ENCODE results near the gene SLC9A8. TPM values are rescaled to one million over a fixed set of nuclear protein-coding genes. Genes with fewer than 3 reads are reported as not detected.

SLC9A8 gene
- total and polyA plus RNA-seq, 2 of the 8 experiments (the other 6 are each of a cell fraction or from before 2014, with no cell fraction given), result 3.2 to 6.2 TPM

DNA sequence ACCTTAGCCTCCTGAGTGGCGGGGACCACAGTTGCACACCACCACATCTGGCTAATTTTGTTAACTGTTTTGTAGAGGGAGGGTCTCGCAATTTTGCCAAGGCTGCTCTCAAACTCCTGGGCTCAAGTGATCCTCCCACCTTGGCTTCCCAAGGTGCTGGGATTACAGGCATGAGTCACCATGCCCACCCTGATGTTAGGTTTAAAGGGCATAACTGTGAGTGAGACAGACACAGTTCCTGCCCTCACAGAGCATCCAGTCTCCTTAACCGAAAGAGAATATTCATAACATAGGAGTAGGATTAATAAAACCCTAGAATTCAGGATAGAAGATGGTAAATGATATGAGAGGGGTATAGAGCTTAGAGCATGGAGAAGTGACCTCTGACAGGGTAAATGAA, 105.8 kb downstream of the SLC9A8 start:
- 73% methylated on average over 3 of the region's 3 CpGs; no CpG with 5 or more reads in 1 of the 2 experiments for WGBS, 2 experiments (ENCODE audit: extremely low coverage in 1 of 2, insufficient coverage in 1 of 2, insufficient read length in 1 of 2, insufficient replicate concordance in 2 of 2, low coverage in 1 of 2, low lambda C conversion rate in 2 of 2, missing lambda C conversion rate in 1 of 2)
- no peak overlapping the region for H2BK5ac ChIP-seq (ENCODE audit: low read depth, low read length)
- H4K5ac ChIP-seq (ENCODE audit: insufficient read length, low read depth, low read length), result no peak overlapping the region
- peaks cover 8% of the 10 kb centered on the region for H3K23me2 ChIP-seq (ENCODE audit: low read depth, low read length)
- no peaks in the 10 kb centered on the region for H3K9me3 ChIP-seq (ENCODE audit: insufficient read depth in 2 of 2, low read depth in 1 of 2, low read length in 1 of 2)
- CTCF ChIA-PET (ENCODE audit: partially characterized antibody), result interaction anchor here (0.5 to 1.3 kb wide), 5 partner anchors 9 to 73 kb away, joined by 3 to 5 read pairs (median 3); no protein-coding TSS in a partner anchor
- H3K4me2 ChIP-seq (ENCODE audit: insufficient read depth in 1 of 2, low read depth in 2 of 2, low read length in 2 of 2), result no peak overlapping the region
- H4K20me1 ChIP-seq (replicated peaks in 1 of 2; ENCODE audit: control insufficient read depth in 1 of 2, insufficient read depth in 2 of 2, low read length in 2 of 2), result peaks cover 0 to 4% of the 10 kb centered on the region in 2 experiments
- no peak overlapping the region for H3K18ac ChIP-seq (ENCODE audit: extremely low read depth, low read length)
- H2BK20ac ChIP-seq (ENCODE audit: low read length), result no peak overlapping the region
- no peaks in the 10 kb centered on the region for H3K36me3 ChIP-seq (ENCODE audit: control insufficient read depth in 2 of 4, insufficient read depth in 4 of 4, low read length in 3 of 4)
- no peaks in the 10 kb centered on the region for H3K27me3 ChIP-seq (replicated peaks in 1 of 4; ENCODE audit: control insufficient read depth in 3 of 4, extremely low read depth in 1 of 4, insufficient read depth in 3 of 4, low read length in 3 of 4)
- H2BK120ac ChIP-seq (replicated peaks; ENCODE audit: low read depth, low read length), result no peak overlapping the region
- H3K79me1 ChIP-seq (ENCODE audit: low read depth, low read length), result peaks cover 3% of the 10 kb centered on the region
- FAIRE-seq, result no peak
- H2AK5ac ChIP-seq (ENCODE audit: low read depth, low read length), result no peak overlapping the region
- peaks cover 3 to 16% of the 10 kb centered on the region in 2 experiments; a peak in 3 of 4 replicates for H3K79me2 ChIP-seq (ENCODE audit: control insufficient read depth in 1 of 2, insufficient read depth in 2 of 2, low read length in 2 of 2)
- H3K23ac ChIP-seq (ENCODE audit: insufficient read length), result no peak overlapping the region
- H3K56ac ChIP-seq (replicated peaks; ENCODE audit: insufficient read length, low read depth, low read length), result no peak overlapping the region
- peaks cover 0 to 6% (median 3%) of the 10 kb centered on the region in 4 experiments; a peak in 2 of 7 replicates for H3K4me1 ChIP-seq (replicated peaks in 1 of 4; ENCODE audit: control insufficient read depth in 3 of 4, insufficient read depth in 4 of 4, low read length in 3 of 4)
- no peak for DNase-seq (ENCODE audit: low read depth in 1 of 2, low spot score in 2 of 2)
- H3K14ac ChIP-seq (ENCODE audit: insufficient read length), result no peak overlapping the region
- POLR2A ChIA-PET (ENCODE audit: partially characterized antibody), result no interaction called here
- no peak overlapping the region for H3K9ac ChIP-seq (replicated peaks in 1 of 4; ENCODE audit: extremely low read depth in 1 of 4, low read depth in 3 of 4, low read length in 3 of 4)
- H4K8ac ChIP-seq (ENCODE audit: extremely low read depth, insufficient read depth, low read length), result no peak overlapping the region
- no peak overlapping the region for H3K27ac ChIP-seq (ENCODE audit: low read depth, low read length)
- H3K4me3 ChIP-seq (ENCODE audit: extremely low read depth in 1 of 4, insufficient read depth in 2 of 4, low read depth in 3 of 4, low read length in 4 of 4), result no peak overlapping the region
- H3K4ac ChIP-seq (replicated peaks; ENCODE audit: insufficient read length, low read depth, low read length), result no peak overlapping the region
- H2BK12ac ChIP-seq (ENCODE audit: low read depth, low read length), result no peak overlapping the region
- no peak overlapping the region for H2BK15ac ChIP-seq (ENCODE audit: low read length)
- H4K91ac ChIP-seq (replicated peaks; ENCODE audit: insufficient read length, low read length), result no peak overlapping the region
- no peak overlapping the region for H2AFZ ChIP-seq (ENCODE audit: low read length)
- TF ChIP-seq SP4 (IDR thresholded peaks at IDR 0.05; ENCODE audit: low read length) (no peak), TAF1 (IDR thresholded peaks at IDR 0.05; ENCODE audit: low read depth, low read length) (no peak), CTBP2 (IDR thresholded peaks at IDR 0.05; ENCODE audit: borderline replicate concordance, insufficient read depth, insufficient read length, low read length) (no peak), ASH2L (IDR thresholded peaks at IDR 0.05; ENCODE audit: low read length) (no peak), SP1 (IDR thresholded peaks at IDR 0.05; ENCODE audit: low read depth, low read length) (no peak), TCF12 (IDR thresholded peaks at IDR 0.05; ENCODE audit: low read depth, low read length) (no peak), YY1 (IDR thresholded peaks at IDR 0.05; ENCODE audit: low read depth, low read length) (no peak), CREB1 (IDR thresholded peaks at IDR 0.05) (no peak), CHD1 (IDR thresholded peaks at IDR 0.05; ENCODE audit: low read depth, low read length) (no peak), HDAC6 (IDR thresholded peaks at IDR 0.05; ENCODE audit: low read depth, low read length) (no peak)
- TF ChIP-seq, protein P1, sequence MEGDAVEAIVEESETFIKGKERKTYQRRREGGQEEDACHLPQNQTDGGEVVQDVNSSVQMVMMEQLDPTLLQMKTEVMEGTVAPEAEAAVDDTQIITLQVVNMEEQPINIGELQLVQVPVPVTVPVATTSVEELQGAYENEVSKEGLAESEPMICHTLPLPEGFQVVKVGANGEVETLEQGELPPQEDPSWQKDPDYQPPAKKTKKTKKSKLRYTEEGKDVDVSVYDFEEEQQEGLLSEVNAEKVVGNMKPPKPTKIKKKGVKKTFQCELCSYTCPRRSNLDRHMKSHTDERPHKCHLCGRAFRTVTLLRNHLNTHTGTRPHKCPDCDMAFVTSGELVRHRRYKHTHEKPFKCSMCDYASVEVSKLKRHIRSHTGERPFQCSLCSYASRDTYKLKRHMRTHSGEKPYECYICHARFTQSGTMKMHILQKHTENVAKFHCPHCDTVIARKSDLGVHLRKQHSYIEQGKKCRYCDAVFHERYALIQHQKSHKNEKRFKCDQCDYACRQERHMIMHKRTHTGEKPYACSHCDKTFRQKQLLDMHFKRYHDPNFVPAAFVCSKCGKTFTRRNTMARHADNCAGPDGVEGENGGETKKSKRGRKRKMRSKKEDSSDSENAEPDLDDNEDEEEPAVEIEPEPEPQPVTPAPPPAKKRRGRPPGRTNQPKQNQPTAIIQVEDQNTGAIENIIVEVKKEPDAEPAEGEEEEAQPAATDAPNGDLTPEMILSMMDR (IDR thresholded peaks at IDR 0.05; ENCODE audit: control extremely low read depth in 1 of 3, insufficient read depth in 1 of 3, low read depth in 1 of 3, low read length in 3 of 3), result no peak

Data from H1 (cell line).